GM23338 (cell line): Measurements from ENCODE around the gene HRAS. TPM values are rescaled to one million over a fixed set of nuclear protein-coding genes. Genes with fewer than 3 reads are reported as not detected.
A peak's percentile ranks its signal among the peaks of the same experiment; 100 is the strongest.

Source experiments
- ATAC-seq: fragments of 200-7000 bp; cut with Tn5 transposase; 3 replicates; pipeline ENCODE4 v1.9.1; 2020
- DNase-seq: peaks from one replicate; pipeline ENCODE4 v3.0.0-alpha.2; 2015; ENCODE audit warnings: low spot score
- H2AFZ ChIP-seq: fragments of 200-600 bp; sonication (generic); 2 replicates; pipeline ENCODE4 v1.8.0; 2016; ENCODE audit warnings: antibody characterized with exemption, mild to moderate bottlenecking, moderate library complexity
- H3F3A ChIP-seq: fragments of 200-600 bp; sonication (generic); replicated peaks from 2 replicates; pipeline ENCODE4 v1.8.0; 2017; ENCODE audit warnings: antibody characterized with exemption, mixed run types, low read depth
- H3K27ac ChIP-seq: fragments of 200-600 bp; sonication (generic); 2 replicates; pipeline ENCODE4 v1.6.1; 2016; ENCODE audit warnings: low read depth
- H3K27me3 ChIP-seq: fragments of 200-600 bp; sonication (generic); 2 replicates; pipeline ENCODE4 v1.8.0; 2016; ENCODE audit warnings: mild to moderate bottlenecking, mixed run types, moderate library complexity; ENCODE audit not compliant: insufficient read depth
- H3K36me3 ChIP-seq: fragments of 200-600 bp; sonication (generic); 2 replicates; pipeline ENCODE4 v1.8.0; 2016; ENCODE audit warnings: mild to moderate bottlenecking; ENCODE audit not compliant: insufficient read depth
- H3K4me1 ChIP-seq: fragments of 200-600 bp; sonication (generic); 2 replicates; pipeline ENCODE4 v1.8.0; 2016; ENCODE audit warnings: mild to moderate bottlenecking, moderate library complexity; ENCODE audit not compliant: insufficient read depth
- H3K4me2 ChIP-seq: fragments of 200-600 bp; sonication (generic); 2 replicates; pipeline ENCODE4 v1.7.1; 2017; ENCODE audit warnings: mixed run types
- H3K4me3 ChIP-seq: fragments of 200-600 bp; sonication (generic); 2 replicates; pipeline ENCODE4 v1.6.1; 2016; ENCODE audit warnings: mixed run types
- H3K79me2 ChIP-seq: fragments of 200-600 bp; sonication (generic); replicated peaks from 2 replicates; pipeline ENCODE4 v1.8.0; 2017; ENCODE audit warnings: mild to moderate bottlenecking; ENCODE audit not compliant: insufficient read depth
- H3K9me2 ChIP-seq: fragments of 200-600 bp; sonication (generic); 2 replicates; pipeline ENCODE4 v1.8.0; 2017; ENCODE audit not compliant: insufficient read depth
- H4K20me1 ChIP-seq: fragments of 200-600 bp; sonication (generic); replicated peaks from 2 replicates; pipeline ENCODE4 v1.8.0; 2017; ENCODE audit warnings: mild to moderate bottlenecking; ENCODE audit not compliant: insufficient read depth
- H3K27ac Mint-ChIP-seq: 2 replicates; pipeline ENCODE4 v1.8.0; 2020; ENCODE audit warnings: inconsistent platforms, mild to moderate bottlenecking, moderate library complexity, mixed read lengths
- H3K27me3 Mint-ChIP-seq: 3 replicates; pipeline ENCODE4 v1.8.0; 2022; ENCODE audit warnings: low read depth, mild to moderate bottlenecking, moderate library complexity, mixed read lengths, inconsistent platforms; ENCODE audit not compliant: insufficient read depth, poor library complexity
- H3K36me3 Mint-ChIP-seq: 3 replicates; pipeline ENCODE4 v1.8.0; 2021; ENCODE audit warnings: low read depth, mild to moderate bottlenecking, inconsistent platforms, moderate library complexity, mixed read lengths
- H3K4me1 Mint-ChIP-seq: 3 replicates; pipeline ENCODE4 v1.8.0; 2020; ENCODE audit warnings: mild to moderate bottlenecking, inconsistent platforms, mixed read lengths
- H3K4me3 Mint-ChIP-seq: 3 replicates; pipeline ENCODE4 v1.8.0; 2021; ENCODE audit warnings: moderate library complexity, mild to moderate bottlenecking, inconsistent platforms, mixed read lengths
- H3K9me3 Mint-ChIP-seq: 3 replicates; pipeline ENCODE4 v1.8.0; 2020; ENCODE audit warnings: moderate library complexity, mild to moderate bottlenecking, inconsistent platforms, mixed read lengths
- ZNF331 ChIP-seq: fragments of 250-450 bp; sonication (Bioruptor Pico); IDR thresholded peaks from 2 replicates; pipeline ENCODE4 v1.5.0; 2020; ENCODE audit warnings: low read depth, mild to moderate bottlenecking, moderate library complexity
- polyA plus RNA-seq: library from polyadenylated mRNA; unstranded; fragments of >200 nt; fragmentation: Nextera tagmentation; extraction: Ambion mirVana; gene quantifications from 2 replicates; pipeline ENCODE4 v1.2.1, GENCODE V29; 2016
- total RNA-seq: library from RNA; depleted of rRNA; stranded (reverse); fragments of >200 nt; shearing (Covaris generic); gene quantifications from 2 replicates; pipeline ENCODE4 v1.2.3, GENCODE V29; 2014
- TF ChIP-seq, protein P1 (sequence below): fragments of 250-450 bp; sonication (Bioruptor Pico); IDR thresholded peaks from 2 replicates; pipeline ENCODE4 v1.5.0; 2020; ENCODE audit warnings: mild to moderate bottlenecking, moderate library complexity

The HRAS gene
- total and polyA plus RNA-seq, 2 experiments from 2014 or later, result 37.9 to 48.7 TPM

DNA sequence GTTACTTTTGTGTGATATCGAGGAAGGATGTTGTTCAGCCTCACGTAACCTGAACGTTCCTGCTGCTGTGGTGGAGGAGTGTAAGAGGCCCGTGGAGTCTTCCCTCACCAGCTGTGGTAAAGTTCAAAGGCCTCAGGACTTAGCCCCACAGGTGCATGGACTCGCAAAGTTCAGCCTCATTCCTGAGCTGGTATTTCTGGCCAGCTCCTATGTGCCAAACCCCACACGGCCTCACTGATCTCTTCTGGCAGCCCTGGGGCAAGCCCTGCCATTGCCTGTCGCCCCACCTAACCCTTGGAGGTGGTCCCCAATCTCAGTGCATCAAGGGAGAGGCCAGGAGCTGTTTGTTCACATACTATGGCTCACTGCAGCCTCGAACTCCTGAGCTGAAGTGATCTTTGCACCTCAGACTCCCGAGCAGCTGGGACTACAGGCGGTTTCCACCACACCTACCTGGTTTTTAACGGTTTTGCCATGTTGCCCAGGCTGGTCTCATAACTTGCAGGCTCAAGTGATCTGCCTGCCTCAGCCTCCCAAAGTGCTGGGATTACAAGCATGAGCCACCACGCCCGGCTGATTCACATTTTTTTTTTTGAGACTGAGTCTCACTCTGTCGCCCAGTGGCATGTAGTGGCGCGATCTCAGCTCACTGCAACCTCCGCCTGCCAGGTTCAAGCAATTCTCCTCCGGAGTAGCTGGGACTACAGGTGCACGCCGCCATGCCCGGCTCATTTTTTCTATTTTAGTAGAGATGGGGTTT is 43.1 kb upstream of the HRAS start (continued):
- TF ChIP-seq, protein P1, sequence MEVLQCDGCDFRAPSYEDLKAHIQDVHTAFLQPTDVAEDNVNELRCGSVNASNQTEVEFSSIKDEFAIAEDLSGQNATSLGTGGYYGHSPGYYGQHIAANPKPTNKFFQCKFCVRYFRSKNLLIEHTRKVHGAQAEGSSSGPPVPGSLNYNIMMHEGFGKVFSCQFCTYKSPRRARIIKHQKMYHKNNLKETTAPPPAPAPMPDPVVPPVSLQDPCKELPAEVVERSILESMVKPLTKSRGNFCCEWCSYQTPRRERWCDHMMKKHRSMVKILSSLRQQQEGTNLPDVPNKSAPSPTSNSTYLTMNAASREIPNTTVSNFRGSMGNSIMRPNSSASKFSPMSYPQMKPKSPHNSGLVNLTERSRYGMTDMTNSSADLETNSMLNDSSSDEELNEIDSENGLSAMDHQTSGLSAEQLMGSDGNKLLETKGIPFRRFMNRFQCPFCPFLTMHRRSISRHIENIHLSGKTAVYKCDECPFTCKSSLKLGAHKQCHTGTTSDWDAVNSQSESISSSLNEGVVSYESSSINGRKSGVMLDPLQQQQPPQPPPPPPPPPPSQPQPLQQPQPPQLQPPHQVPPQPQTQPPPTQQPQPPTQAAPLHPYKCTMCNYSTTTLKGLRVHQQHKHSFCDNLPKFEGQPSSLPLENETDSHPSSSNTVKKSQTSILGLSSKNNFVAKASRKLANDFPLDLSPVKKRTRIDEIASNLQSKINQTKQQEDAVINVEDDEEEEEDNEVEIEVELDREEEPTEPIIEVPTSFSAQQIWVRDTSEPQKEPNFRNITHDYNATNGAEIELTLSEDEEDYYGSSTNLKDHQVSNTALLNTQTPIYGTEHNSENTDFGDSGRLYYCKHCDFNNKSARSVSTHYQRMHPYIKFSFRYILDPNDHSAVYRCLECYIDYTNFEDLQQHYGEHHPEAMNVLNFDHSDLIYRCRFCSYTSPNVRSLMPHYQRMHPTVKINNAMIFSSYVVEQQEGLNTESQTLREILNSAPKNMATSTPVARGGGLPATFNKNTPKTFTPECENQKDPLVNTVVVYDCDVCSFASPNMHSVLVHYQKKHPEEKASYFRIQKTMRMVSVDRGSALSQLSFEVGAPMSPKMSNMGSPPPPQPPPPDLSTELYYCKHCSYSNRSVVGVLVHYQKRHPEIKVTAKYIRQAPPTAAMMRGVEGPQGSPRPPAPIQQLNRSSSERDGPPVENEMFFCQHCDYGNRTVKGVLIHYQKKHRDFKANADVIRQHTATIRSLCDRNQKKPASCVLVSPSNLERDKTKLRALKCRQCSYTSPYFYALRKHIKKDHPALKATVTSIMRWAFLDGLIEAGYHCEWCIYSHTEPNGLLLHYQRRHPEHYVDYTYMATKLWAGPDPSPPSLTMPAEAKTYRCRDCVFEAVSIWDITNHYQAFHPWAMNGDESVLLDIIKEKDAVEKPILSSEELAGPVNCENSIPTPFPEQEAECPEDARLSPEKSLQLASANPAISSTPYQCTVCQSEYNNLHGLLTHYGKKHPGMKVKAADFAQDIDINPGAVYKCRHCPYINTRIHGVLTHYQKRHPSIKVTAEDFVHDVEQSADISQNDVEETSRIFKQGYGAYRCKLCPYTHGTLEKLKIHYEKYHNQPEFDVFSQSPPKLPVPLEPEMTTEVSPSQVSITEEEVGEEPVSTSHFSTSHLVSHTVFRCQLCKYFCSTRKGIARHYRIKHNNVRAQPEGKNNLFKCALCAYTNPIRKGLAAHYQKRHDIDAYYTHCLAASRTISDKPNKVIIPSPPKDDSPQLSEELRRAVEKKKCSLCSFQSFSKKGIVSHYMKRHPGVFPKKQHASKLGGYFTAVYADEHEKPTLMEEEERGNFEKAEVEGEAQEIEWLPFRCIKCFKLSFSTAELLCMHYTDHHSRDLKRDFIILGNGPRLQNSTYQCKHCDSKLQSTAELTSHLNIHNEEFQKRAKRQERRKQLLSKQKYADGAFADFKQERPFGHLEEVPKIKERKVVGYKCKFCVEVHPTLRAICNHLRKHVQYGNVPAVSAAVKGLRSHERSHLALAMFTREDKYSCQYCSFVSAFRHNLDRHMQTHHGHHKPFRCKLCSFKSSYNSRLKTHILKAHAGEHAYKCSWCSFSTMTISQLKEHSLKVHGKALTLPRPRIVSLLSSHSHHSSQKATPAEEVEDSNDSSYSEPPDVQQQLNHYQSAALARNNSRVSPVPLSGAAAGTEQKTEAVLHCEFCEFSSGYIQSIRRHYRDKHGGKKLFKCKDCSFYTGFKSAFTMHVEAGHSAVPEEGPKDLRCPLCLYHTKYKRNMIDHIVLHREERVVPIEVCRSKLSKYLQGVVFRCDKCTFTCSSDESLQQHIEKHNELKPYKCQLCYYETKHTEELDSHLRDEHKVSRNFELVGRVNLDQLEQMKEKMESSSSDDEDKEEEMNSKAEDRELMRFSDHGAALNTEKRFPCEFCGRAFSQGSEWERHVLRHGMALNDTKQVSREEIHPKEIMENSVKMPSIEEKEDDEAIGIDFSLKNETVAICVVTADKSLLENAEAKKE, result no peak

DNA sequence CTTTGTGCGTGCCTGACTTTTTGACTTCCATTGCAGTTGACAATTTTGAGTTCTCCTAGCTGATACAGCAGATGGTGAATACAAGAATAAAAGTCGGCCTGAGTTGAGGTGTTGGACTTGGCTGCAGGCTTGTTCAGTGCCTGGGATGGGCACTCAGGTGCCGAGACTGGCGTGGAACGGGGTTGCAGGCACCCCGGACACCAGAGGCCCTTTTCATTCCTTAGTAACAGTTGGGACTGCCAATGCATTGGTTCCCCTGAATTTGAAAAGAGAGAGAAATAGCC is 42.2 kb upstream of the HRAS start:
- Mint-ChIP-seq H3K27me3 (peaks cover 17% of the 10 kb centered on the region), H3K27ac (0 out of 2 replicates have a peak overlapping the region, but pooled peaks have one; percentile 56), H3K4me1 (peaks cover 25% of the 10 kb centered on the region), H3K36me3 (peaks cover 12% of the 10 kb centered on the region), H3K4me3 (peak overlapping the region; percentile 90), H3K9me3 (no peaks in the 10 kb centered on the region; the same call in 2 of the 3 replicates)
- Histone ChIP-seq H3K4me1 (peaks cover 10% of the 10 kb centered on the region), H3K36me3 (0 out of 2 replicates have a peak, but pooled peaks cover 5% of the 10 kb centered on the region), H3K4me2 (peak overlapping the region; percentile 99), H3K27ac (no peak overlapping the region), H3K9me2 (no peaks in the 10 kb centered on the region), H2AFZ (no peak overlapping the region), H4K20me1 (peaks cover 32% of the 10 kb centered on the region), H3K27me3 (peaks cover 22% of the 10 kb centered on the region), H3F3A (peaks cover 13% of the 10 kb centered on the region; the same call in 1 of the 2 replicates), H3K79me2 (peaks cover 59% of the 10 kb centered on the region), H3K4me3 (peak overlapping the region; percentile 96)
- no peak for DNase-seq
- ATAC-seq, result no peak
- no peak for TF ChIP-seq ZNF331 (CRISPR knock-in tag)
